SK-N-SH treated with all-trans-retinoic acid at 6 μM for 48 hours (cell line): ENCODE measurements around the gene ARHGEF2.

Source experiments
- ATAC-seq: fragments of 200-7000 bp; cut with Tn5 transposase; 3 replicates; pipeline ENCODE4 v1.9.1; 2020; ENCODE audit warnings: mild to moderate bottlenecking, moderate library complexity
- ARNTL ChIP-seq: fragments of 450-650 bp; formaldehyde crosslinking; IDR thresholded peaks from 2 replicates; pipeline ENCODE4 v1.5.0; 2020; ENCODE audit warnings: low read depth, mild to moderate bottlenecking, moderate library complexity, borderline replicate concordance
- BACH2 ChIP-seq: fragments of 250-450 bp; sonication (Bioruptor Pico); IDR thresholded peaks from 2 replicates; pipeline ENCODE4 v1.9.0; 2021; ENCODE audit warnings: mild to moderate bottlenecking, borderline replicate concordance
- CSDC2 ChIP-seq: fragments of 250-450 bp; sonication (Bioruptor Pico); IDR thresholded peaks from 2 replicates; pipeline ENCODE4 v1.5.0; 2020; ENCODE audit warnings: mild to moderate bottlenecking, moderate library complexity
- ESRRG ChIP-seq: fragments of 250-450 bp; sonication (Bioruptor Pico); IDR thresholded peaks from 2 replicates; pipeline ENCODE4 v1.6.1; 2021; ENCODE audit warnings: mild to moderate bottlenecking
- GLIS3 ChIP-seq: fragments of 250-450 bp; sonication (Bioruptor Pico); IDR thresholded peaks from 2 replicates; pipeline ENCODE4 v1.5.0; 2020; ENCODE audit warnings: mild to moderate bottlenecking, moderate library complexity
- ISL1 ChIP-seq: fragments of 250-450 bp; sonication (Bioruptor Pico); IDR thresholded peaks from 2 replicates; pipeline ENCODE4 v2.1.2; 2022; ENCODE audit warnings: mild to moderate bottlenecking, moderate library complexity
- OSR1 ChIP-seq: fragments of 250-450 bp; sonication (Bioruptor Pico); IDR thresholded peaks from 2 replicates; pipeline ENCODE4 v1.8.0; 2022; ENCODE audit warnings: moderate library complexity, mild to moderate bottlenecking, inconsistent platforms
- PPARA ChIP-seq: fragments of 250-450 bp; sonication (Bioruptor Pico); IDR thresholded peaks from 2 replicates; pipeline ENCODE4 v1.5.0; 2020; ENCODE audit warnings: mild to moderate bottlenecking, borderline replicate concordance
- RARB ChIP-seq: fragments of 250-450 bp; sonication (Bioruptor Pico); IDR thresholded peaks from 2 replicates; pipeline ENCODE4 v1.8.0; 2021; ENCODE audit warnings: mild to moderate bottlenecking, moderate library complexity
- SNAI2 ChIP-seq: fragments of 250-450 bp; sonication (Bioruptor Pico); IDR thresholded peaks from 2 replicates; pipeline ENCODE4 v1.5.0; 2020; ENCODE audit warnings: mild to moderate bottlenecking, moderate library complexity
- TOX ChIP-seq: fragments of 250-450 bp; sonication (Bioruptor Pico); IDR thresholded peaks from 2 replicates; pipeline ENCODE4 v1.8.0; 2021; ENCODE audit warnings: mild to moderate bottlenecking, moderate library complexity, borderline replicate concordance
- ZC3H10 ChIP-seq: fragments of 250-450 bp; sonication (Bioruptor Pico); IDR thresholded peaks from 2 replicates; pipeline ENCODE4 v1.5.1; 2021; ENCODE audit warnings: mild to moderate bottlenecking, moderate library complexity
- ZFP3 ChIP-seq: fragments of 250-450 bp; sonication (Bioruptor Pico); IDR thresholded peaks from 2 replicates; pipeline ENCODE4 v1.5.0; 2020; ENCODE audit warnings: mild to moderate bottlenecking, moderate library complexity
- ZFP30 ChIP-seq: fragments of 450-650 bp; formaldehyde crosslinking; IDR thresholded peaks from 2 replicates; pipeline ENCODE4 v1.5.0; 2022; ENCODE audit warnings: mild to moderate bottlenecking, moderate library complexity
- ZNF565 ChIP-seq: fragments of 450-650 bp; formaldehyde crosslinking; conservative IDR thresholded peaks from 2 replicates; pipeline ENCODE4 v1.5.0; 2020; ENCODE audit warnings: low read depth, mild to moderate bottlenecking, moderate library complexity
- ZNF70 ChIP-seq: fragments of 450-650 bp; formaldehyde crosslinking; IDR thresholded peaks from 2 replicates; pipeline ENCODE4 v1.5.0; 2020; ENCODE audit warnings: mild to moderate bottlenecking, moderate library complexity
- ZNF8 ChIP-seq: fragments of 450-650 bp; formaldehyde crosslinking; IDR thresholded peaks from 2 replicates; pipeline ENCODE4 v1.5.0; 2020; ENCODE audit warnings: mild to moderate bottlenecking, moderate library complexity
- TF ChIP-seq, protein P1 (sequence below): fragments of 250-450 bp; sonication (Bioruptor Pico); IDR thresholded peaks from 2 replicates; pipeline ENCODE4 v1.8.0; 2020; ENCODE audit warnings: mild to moderate bottlenecking, moderate library complexity, borderline replicate concordance
- TF ChIP-seq, protein P2 (sequence below): fragments of 250-450 bp; sonication (Bioruptor Pico); IDR thresholded peaks from 2 replicates; pipeline ENCODE4 v1.5.0; 2020; ENCODE audit warnings: mild to moderate bottlenecking, moderate library complexity
- TF ChIP-seq, protein P3 (sequence below): fragments of 250-450 bp; sonication (Bioruptor Pico); IDR thresholded peaks from 2 replicates; pipeline ENCODE4 v1.5.1; 2020; ENCODE audit warnings: low read depth, mild to moderate bottlenecking, moderate library complexity
- TF ChIP-seq, protein P4 (sequence below): fragments of 250-450 bp; sonication (Bioruptor Pico); IDR thresholded peaks from 2 replicates; pipeline ENCODE4 v1.5.1; 2021; ENCODE audit warnings: mild to moderate bottlenecking, moderate library complexity

The ARHGEF2 gene

DNA sequence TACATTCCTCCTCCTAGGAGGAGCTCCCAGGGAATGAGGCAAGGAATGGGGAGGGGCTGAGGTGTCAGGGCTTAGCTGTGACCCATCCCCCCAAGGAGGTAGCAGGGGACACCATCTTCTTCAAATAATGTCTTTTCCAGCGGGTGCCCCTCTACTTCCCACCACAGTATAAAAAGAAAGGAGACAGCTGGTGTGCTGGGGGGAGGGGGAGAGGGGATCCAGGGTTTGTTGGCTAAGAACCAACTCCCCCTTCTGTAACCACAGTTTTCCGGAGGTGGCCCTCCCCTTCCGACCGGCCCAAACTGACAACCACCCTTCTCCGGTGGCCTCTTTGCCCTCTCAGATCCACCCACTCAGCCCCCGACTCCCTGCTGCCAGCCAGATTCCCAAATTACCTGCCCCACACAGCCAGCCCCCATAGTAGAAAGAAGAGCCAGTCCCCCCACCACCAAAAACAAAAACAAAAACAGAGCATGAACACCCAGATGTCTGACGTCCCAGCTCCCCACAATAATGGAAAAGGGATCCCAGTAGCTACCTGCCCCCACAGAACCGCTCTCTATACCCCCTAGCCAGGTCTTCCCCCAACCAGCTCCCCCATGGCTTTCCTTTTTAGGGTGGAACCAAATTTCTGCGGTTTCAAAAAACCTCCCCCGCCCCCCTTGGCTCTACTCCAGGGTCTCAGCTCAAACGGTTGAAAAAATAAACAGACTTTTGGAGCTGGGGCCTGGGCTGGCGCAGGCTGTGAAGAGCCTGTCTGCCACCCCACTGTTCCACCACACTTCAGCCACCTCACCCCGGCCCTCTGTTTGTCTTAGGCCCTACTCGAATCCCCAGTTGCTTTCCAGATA lies 2.1 kb downstream of the ARHGEF2 start:
- ATAC-seq = peak; percentile 18; the same call in 2 of the 3 replicates
- TF ChIP-seq SNAI2 (CRISPR knock-in tag) (no peak), ZC3H10 (CRISPR knock-in tag) (no peak), ZNF565 (CRISPR knock-in tag) (no peak), OSR1 (CRISPR knock-in tag) (no peak), ESRRG (CRISPR knock-in tag) (no peak), CSDC2 (CRISPR knock-in tag) (no peak), ZFP30 (CRISPR knock-in tag) (no peak), GLIS3 (CRISPR knock-in tag) (no peak), ZNF8 (CRISPR knock-in tag) (no peak), PPARA (CRISPR knock-in tag) (no peak), TOX (CRISPR knock-in tag) (no peak), ARNTL (no peak), ZFP3 (CRISPR knock-in tag) (no peak), ZNF70 (CRISPR knock-in tag) (no peak), BACH2 (no peak), ISL1 (CRISPR knock-in tag) (no peak)
- TF ChIP-seq, protein P1, sequence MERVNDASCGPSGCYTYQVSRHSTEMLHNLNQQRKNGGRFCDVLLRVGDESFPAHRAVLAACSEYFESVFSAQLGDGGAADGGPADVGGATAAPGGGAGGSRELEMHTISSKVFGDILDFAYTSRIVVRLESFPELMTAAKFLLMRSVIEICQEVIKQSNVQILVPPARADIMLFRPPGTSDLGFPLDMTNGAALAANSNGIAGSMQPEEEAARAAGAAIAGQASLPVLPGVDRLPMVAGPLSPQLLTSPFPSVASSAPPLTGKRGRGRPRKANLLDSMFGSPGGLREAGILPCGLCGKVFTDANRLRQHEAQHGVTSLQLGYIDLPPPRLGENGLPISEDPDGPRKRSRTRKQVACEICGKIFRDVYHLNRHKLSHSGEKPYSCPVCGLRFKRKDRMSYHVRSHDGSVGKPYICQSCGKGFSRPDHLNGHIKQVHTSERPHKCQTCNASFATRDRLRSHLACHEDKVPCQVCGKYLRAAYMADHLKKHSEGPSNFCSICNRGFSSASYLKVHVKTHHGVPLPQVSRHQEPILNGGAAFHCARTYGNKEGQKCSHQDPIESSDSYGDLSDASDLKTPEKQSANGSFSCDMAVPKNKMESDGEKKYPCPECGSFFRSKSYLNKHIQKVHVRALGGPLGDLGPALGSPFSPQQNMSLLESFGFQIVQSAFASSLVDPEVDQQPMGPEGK (CRISPR knock-in tag) = no peak
- TF ChIP-seq, protein P2, sequence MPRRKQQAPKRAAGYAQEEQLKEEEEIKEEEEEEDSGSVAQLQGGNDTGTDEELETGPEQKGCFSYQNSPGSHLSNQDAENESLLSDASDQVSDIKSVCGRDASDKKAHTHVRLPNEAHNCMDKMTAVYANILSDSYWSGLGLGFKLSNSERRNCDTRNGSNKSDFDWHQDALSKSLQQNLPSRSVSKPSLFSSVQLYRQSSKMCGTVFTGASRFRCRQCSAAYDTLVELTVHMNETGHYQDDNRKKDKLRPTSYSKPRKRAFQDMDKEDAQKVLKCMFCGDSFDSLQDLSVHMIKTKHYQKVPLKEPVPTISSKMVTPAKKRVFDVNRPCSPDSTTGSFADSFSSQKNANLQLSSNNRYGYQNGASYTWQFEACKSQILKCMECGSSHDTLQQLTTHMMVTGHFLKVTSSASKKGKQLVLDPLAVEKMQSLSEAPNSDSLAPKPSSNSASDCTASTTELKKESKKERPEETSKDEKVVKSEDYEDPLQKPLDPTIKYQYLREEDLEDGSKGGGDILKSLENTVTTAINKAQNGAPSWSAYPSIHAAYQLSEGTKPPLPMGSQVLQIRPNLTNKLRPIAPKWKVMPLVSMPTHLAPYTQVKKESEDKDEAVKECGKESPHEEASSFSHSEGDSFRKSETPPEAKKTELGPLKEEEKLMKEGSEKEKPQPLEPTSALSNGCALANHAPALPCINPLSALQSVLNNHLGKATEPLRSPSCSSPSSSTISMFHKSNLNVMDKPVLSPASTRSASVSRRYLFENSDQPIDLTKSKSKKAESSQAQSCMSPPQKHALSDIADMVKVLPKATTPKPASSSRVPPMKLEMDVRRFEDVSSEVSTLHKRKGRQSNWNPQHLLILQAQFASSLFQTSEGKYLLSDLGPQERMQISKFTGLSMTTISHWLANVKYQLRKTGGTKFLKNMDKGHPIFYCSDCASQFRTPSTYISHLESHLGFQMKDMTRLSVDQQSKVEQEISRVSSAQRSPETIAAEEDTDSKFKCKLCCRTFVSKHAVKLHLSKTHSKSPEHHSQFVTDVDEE (CRISPR knock-in tag) = no peak
- TF ChIP-seq, protein P3, sequence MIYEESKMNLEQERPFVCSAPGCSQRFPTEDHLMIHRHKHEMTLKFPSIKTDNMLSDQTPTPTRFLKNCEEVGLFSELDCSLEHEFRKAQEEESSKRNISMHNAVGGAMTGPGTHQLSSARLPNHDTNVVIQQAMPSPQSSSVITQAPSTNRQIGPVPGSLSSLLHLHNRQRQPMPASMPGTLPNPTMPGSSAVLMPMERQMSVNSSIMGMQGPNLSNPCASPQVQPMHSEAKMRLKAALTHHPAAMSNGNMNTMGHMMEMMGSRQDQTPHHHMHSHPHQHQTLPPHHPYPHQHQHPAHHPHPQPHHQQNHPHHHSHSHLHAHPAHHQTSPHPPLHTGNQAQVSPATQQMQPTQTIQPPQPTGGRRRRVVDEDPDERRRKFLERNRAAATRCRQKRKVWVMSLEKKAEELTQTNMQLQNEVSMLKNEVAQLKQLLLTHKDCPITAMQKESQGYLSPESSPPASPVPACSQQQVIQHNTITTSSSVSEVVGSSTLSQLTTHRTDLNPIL = no peak
- TF ChIP-seq, all 23 proteins: peak for 0

DNA sequence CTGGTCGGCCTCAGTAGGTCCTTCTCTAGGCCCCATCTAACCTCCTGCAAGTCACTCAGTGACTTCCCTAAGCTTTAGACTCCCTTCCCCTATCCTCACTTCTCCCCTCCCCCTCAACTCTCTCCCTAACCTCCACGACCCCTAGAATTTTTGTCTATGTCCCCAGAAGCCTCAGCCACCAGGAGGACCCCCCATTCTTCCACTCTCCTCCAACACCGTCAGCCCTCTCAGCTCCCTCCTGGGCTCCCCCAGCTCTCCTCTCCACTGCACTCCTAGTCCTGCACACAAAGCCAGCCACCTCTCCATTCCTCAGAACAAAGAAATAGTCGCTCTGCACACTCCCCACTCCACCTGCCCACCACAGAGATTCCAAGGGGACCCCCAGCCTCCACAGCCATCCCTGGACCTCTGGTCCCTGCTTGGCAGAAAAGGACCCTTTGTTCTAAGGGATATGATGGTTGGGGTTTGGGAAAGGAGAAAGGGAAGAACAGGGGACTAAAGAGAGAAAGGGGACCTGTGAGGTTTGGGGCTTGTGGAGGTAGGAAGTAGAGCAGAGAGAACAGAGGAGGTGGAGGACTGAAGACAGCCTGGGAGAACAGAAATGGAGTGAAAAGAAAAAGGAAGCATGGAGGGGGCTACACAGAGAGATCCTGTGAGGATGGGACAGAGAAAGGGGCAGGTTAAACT lies 2.8 kb downstream of the ARHGEF2 start:
- TF ChIP-seq ZNF70 (CRISPR knock-in tag) (no peak), ZNF8 (CRISPR knock-in tag) (no peak), CSDC2 (CRISPR knock-in tag) (no peak), ZNF565 (CRISPR knock-in tag) (no peak), BACH2 (no peak), SNAI2 (CRISPR knock-in tag) (no peak), ZC3H10 (CRISPR knock-in tag) (no peak), RARB (CRISPR knock-in tag) (no peak)
- TF ChIP-seq, protein P1 (CRISPR knock-in tag) = no peak
- TF ChIP-seq, protein P3 = no peak
- TF ChIP-seq, protein P4, sequence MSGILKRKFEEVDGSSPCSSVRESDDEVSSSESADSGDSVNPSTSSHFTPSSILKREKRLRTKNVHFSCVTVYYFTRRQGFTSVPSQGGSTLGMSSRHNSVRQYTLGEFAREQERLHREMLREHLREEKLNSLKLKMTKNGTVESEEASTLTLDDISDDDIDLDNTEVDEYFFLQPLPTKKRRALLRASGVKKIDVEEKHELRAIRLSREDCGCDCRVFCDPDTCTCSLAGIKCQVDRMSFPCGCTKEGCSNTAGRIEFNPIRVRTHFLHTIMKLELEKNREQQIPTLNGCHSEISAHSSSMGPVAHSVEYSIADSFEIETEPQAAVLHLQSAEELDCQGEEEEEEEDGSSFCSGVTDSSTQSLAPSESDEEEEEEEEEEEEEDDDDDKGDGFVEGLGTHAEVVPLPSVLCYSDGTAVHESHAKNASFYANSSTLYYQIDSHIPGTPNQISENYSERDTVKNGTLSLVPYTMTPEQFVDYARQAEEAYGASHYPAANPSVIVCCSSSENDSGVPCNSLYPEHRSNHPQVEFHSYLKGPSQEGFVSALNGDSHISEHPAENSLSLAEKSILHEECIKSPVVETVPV (CRISPR knock-in tag) = no peak
- TF ChIP-seq, all 23 proteins: peak for 0
- ATAC-seq = no peak
